NCI-H2081 (cell line): ENCODE measurements around the gene NSUN3.

Source experiments
- DNase-seq, 2 experiments: peaks; one replicate each; lab custom pipeline; 2025; lab: John Stamatoyannopoulos, UW

Gene NSUN3

GRCh38 chr3:94127115-94127514 is 64.3 kb downstream of the NSUN3 start:
- peak; percentile 33 to 82 for DNase-seq

- no peak for DNase-seq
Measured at GRCh38 chr3:94130690-94131089, 67.8 kb downstream of the NSUN3 start.

DNA sequence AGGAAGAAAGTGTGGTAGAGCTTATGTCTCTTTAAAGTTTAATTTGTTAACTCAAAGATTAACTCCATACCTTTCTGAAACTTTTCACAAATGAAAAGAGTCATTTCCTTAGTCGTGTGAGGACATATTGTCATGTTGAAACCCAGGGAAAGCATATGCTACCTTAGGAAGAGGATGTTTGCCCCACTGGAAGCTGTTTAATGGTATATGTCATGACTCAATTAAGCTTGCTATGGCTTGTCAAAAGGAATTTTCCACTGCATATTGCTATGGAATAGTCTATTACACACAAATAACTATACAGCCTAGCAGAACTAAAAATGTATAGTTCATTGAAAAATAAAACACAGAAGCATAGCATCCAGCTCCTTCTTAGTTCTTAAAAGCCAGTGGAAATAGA is 69.9 kb downstream of the NSUN3 start:
- no peak for DNase-seq

DNA sequence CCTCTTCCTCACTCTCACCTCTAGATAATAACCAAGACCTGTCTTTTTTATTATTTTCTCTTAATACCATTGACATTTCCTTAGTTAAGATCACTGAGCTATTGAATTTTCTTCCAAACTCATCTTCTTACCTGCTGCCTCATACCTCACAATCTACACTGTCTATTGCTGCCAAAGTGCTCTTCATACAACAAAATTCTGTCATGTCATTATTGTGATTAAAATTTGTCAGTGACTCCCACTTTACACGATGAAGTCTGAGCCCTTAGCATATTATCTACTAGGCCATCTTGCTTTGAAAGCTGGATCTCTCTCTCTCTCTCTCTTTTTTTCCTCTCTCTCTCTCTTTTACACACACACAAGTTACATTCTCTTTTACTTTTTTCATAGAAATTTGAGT is 73.3 kb downstream of the NSUN3 start:
- DNase-seq = no peak

GRCh38 chr3:94137377-94137776 is 74.5 kb downstream of the NSUN3 start:
- no peak for DNase-seq

DNA sequence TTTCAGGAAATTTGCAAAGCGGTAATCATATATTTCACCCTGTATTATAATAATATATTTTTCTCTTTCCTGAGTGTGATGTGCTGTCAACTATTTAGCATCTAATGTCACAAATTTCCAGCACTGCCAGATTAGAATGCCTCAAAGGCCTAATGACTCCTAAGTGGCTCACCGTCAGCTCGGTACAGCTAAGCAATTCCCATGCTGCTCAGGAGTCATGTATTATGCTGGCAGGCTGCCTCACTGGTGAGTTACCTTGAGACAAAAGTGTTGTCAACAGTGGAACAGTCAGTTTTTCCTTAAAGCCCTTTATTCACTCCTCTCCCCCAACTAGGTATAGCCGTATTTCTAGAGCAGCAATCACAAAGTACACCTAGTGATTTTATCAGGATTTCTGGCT is 83.6 kb downstream of the NSUN3 start:
- no peak for DNase-seq

GRCh38 chr3:94147012-94147411 is 84.2 kb downstream of the NSUN3 start:
- DNase-seq = no peak

- no peak for DNase-seq
Measured at GRCh38 chr3:94150113-94150512, 87.3 kb downstream of the NSUN3 start.

- no peak for DNase-seq
Measured at GRCh38 chr3:94156626-94157025, 93.8 kb downstream of the NSUN3 start.

DNA sequence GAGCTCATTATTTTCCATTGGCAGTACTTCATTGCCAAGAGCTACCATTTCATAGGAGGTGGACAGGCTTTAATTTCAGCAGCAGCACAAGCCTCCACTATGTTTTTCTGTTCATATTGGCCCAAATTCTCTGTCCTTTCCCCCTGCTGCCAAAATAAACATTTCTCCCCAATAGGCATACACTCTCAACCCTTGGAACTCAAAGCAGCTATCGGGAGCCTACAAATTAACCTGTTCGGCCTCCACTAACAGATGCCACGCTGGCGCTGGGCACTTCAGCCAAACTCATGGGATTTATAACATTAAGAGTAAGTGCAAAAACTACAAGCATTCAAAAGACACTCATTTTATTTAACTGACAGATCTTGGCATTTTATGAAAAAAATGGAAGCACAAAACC is 95.7 kb downstream of the NSUN3 start:
- DNase-seq = no peak

DNA sequence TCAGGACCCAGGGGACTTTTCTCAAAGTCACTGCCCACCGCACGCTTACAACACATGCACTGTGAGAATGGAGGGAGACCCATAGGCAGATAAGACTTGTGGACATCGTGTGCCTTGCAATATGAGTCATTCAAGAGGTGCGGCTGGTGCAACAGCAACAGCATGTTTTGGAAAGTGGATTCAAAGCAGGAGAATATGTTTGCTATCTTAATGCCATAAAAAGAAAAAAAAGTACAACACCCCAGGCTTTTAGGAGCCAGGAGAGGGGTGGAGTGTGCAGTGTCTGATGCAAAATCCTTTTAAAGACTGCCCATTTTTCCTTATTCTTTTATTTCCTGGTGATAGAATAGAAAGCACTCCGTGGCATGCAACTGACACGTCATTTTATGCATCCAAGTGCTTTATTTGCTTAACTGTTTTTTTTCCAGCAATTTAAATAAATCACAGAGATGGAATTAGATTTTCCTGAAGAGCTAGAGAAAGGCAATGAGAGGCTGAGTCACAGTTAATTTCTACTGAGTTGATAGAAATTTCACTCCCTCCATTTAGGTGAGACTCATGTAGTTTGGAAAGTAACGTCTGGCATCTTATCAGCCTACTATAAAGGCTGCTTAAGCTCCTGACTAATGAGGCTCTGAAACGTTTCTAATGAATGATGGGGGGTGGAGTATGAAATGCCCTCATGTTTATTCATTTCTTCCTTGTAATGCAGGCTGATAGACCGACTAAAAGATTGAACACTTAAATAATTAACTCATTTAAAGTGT is 96.4 kb downstream of the NSUN3 start:
- DNase-seq = peak in 1 of 2 experiments; percentile 33

DNA sequence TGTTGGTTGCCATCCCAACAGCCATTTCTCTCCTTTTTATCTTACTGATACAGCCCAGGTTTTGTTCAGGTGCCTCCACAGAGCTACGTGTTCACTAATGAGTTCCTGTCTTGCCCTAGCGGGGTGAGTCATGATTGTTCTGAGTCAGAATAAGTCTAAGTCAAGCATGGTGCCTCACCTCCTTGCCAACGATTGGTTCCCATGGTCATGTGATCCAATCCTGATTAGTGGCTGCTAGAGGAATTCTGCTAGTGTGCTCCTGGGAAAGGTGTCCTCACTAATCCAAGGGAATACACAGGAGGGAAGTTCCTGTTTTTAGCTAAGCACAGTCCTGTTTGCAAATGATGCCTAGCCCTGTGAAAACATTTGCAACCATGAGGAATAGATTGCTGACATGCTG is 99.8 kb downstream of the NSUN3 start:
- no peak for DNase-seq

GRCh38 chr3:94167346-94167745 is 104.5 kb downstream of the NSUN3 start:
- DNase-seq = no peak

- no peak for DNase-seq
Measured at GRCh38 chr3:94167796-94168195, 104.9 kb downstream of the NSUN3 start.

- no peak for DNase-seq
Measured at GRCh38 chr3:94171954-94172353, 109.1 kb downstream of the NSUN3 start.

- no peak for DNase-seq
Measured at GRCh38 chr3:94172695-94173310, 109.9 kb downstream of the NSUN3 start.

- no peak for DNase-seq
Measured at GRCh38 chr3:94173673-94174434, 111.0 kb downstream of the NSUN3 start.

GRCh38 chr3:94175677-94176076 is 112.8 kb downstream of the NSUN3 start:
- no peak for DNase-seq

DNA sequence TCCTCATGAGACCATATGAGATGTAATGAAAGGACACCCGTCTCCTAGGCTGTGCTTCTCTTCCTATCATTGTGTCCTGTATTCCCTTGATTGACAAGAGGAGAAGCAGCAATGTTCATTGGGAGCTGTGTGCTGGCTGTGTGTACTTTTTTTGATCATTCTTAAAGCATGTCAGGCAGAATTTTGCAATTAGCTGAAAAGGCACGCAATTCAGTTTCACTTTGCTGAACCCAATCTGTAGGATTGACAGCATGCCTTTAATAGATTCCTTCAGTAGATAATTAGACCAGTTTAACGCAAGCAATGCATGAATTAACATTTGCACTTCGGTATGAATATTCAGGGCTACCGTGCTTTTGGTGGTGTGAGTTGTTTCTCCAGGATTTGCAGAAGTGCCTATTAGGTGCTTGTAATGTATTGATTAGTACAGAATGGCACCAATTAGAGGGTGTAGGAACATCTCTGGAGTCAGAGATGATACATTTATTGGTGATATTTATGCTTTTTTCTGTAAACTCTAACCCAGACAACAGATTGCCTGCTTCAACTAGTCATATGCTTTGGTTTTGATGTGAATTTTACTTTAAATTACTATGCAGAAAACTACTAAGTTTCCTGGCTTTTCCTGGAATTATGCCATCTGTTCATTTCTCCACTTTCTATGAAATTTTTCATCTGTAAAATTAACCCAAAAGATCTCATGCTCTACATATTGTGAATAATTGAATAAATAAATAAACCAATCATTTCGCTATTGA is 114.3 kb downstream of the NSUN3 start:
- no peak for DNase-seq
